PC-9 (cell line): ENCODE measurements around the gene RS1. TPM values are rescaled to one million over a fixed set of nuclear protein-coding genes. Genes with fewer than 3 reads are reported as not detected.

Experiments used
- BruUV-seq: library from RNA; stranded (reverse); fragments of 400-500 nt; replicated peaks from 2 replicates; lab custom pipeline; 2021; lab: Mats Ljungman, UMichigan
- CTCF ChIA-PET: fragments of 300-600 bp; sonication (Branson Sonifier 250); formaldehyde crosslinking; loops from one replicate; lab custom pipeline; 2022; ENCODE audit warnings: antibody characterized with exemption; lab: Charles Lee
- POLR2A ChIA-PET: fragments of 300-600 bp; sonication (Branson Sonifier 250); formaldehyde crosslinking; loops from one replicate; lab custom pipeline; 2022; ENCODE audit warnings: antibody characterized with exemption; ENCODE audit not compliant: unreplicated experiment; lab: Charles Lee
- DNase-seq, 2 experiments: peaks; one replicate each; pipeline versions ENCODE4 v3.0.0 to v3.0.0-alpha.2; 2015 to 2022; ENCODE audit warnings: mixed read lengths in 1 of 2
- H2AFZ ChIP-seq: fragments of 200-600 bp; sonication (generic); 2 replicates; pipeline ENCODE4 v1.8.1; 2017; ENCODE audit warnings: antibody characterized with exemption
- H3F3A ChIP-seq: fragments of 200-600 bp; sonication (generic); 2 replicates; pipeline ENCODE4 v1.8.1; 2017; ENCODE audit warnings: antibody characterized with exemption, mild to moderate bottlenecking, low read depth; ENCODE audit not compliant: insufficient read depth
- H3K27ac ChIP-seq: fragments of 200-600 bp; sonication (generic); 2 replicates; pipeline ENCODE4 v1.6.1; 2016; ENCODE audit warnings: mixed run types
- H3K27me3 ChIP-seq: fragments of 200-600 bp; sonication (generic); 2 replicates; pipeline ENCODE4 v1.6.1; 2016; ENCODE audit warnings: low read depth, mixed run types; ENCODE audit not compliant: insufficient read depth
- H3K36me3 ChIP-seq: fragments of 200-600 bp; sonication (generic); 2 replicates; pipeline ENCODE4 v1.6.1; 2016; ENCODE audit warnings: low read depth, mixed run types
- H3K4me1 ChIP-seq: fragments of 200-600 bp; sonication (generic); replicated peaks from 2 replicates; pipeline ENCODE4 v1.6.1; 2016; ENCODE audit warnings: mixed run types; ENCODE audit not compliant: insufficient read depth
- H3K4me2 ChIP-seq: fragments of 200-600 bp; sonication (generic); 2 replicates; pipeline ENCODE4 v1.6.1; 2017; ENCODE audit warnings: mixed run types
- H3K4me3 ChIP-seq: fragments of 200-600 bp; sonication (generic); 2 replicates; pipeline ENCODE4 v1.6.1; 2016; ENCODE audit warnings: mixed run types
- H3K79me2 ChIP-seq: fragments of 200-600 bp; sonication (generic); 2 replicates; pipeline ENCODE4 v1.6.1; 2017; ENCODE audit warnings: low read depth, mixed run types
- H3K9me2 ChIP-seq: fragments of 200-600 bp; sonication (generic); 2 replicates; pipeline ENCODE4 v1.8.1; 2017; ENCODE audit warnings: mild to moderate bottlenecking; ENCODE audit not compliant: insufficient read depth
- H3K9me3 ChIP-seq: fragments of 200-600 bp; sonication (generic); 2 replicates; pipeline ENCODE4 v1.8.1; 2016; ENCODE audit warnings: low read depth; ENCODE audit not compliant: insufficient read depth
- H4K20me1 ChIP-seq: fragments of 200-600 bp; sonication (generic); 2 replicates; pipeline ENCODE4 v1.8.1; 2017; ENCODE audit not compliant: insufficient read depth
- EZH2 ChIP-seq: fragments of 200-600 bp; sonication (generic); IDR thresholded peaks from 2 replicates; pipeline ENCODE4 v1.8.0; 2017; ENCODE audit warnings: antibody characterized with exemption, low read depth
- intact Hi-C: fragments of 100-400 bp; cut with micrococcal nuclease; formaldehyde crosslinking; loops from one replicate; pipeline ENCODE4 v1.10.0; 2022; ENCODE audit not compliant: unreplicated experiment
- total RNA-seq: library from RNA; stranded (reverse); gene quantifications from 2 replicates; pipeline ENCODE4 v1.2.3, GENCODE V29; 2021
- TF ChIP-seq, protein P1 (sequence below): fragments of 200-600 bp; sonication (generic); conservative IDR thresholded peaks from 2 replicates; pipeline ENCODE4 v1.6.1; 2017; ENCODE audit warnings: mixed run types, antibody characterized with exemption, mild to moderate bottlenecking, moderate library complexity

Gene RS1
- total RNA-seq, 1 experiment from 2014 or later: not detected

DNA sequence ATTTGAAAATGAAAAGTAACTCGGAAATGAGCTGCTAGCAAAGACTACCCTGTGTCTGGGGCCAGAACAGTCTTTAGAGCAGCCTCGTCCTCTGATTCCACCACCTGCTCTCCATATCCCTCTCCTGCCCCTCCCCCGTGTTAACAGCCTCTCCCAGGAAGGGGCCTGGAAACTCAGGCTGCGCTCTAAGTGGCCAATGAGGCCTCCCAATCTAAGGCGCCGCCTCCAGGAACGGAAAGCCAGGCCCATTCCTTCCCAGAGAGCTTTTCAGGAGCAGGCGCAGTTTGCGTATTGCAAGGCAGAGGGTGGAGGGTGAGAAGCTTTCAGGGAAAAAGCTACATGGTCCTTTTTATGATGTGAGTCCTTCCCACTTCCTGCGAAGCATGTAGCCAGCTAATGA lies 31.2 kb downstream of the RS1 start:
- TF ChIP-seq, protein P1, sequence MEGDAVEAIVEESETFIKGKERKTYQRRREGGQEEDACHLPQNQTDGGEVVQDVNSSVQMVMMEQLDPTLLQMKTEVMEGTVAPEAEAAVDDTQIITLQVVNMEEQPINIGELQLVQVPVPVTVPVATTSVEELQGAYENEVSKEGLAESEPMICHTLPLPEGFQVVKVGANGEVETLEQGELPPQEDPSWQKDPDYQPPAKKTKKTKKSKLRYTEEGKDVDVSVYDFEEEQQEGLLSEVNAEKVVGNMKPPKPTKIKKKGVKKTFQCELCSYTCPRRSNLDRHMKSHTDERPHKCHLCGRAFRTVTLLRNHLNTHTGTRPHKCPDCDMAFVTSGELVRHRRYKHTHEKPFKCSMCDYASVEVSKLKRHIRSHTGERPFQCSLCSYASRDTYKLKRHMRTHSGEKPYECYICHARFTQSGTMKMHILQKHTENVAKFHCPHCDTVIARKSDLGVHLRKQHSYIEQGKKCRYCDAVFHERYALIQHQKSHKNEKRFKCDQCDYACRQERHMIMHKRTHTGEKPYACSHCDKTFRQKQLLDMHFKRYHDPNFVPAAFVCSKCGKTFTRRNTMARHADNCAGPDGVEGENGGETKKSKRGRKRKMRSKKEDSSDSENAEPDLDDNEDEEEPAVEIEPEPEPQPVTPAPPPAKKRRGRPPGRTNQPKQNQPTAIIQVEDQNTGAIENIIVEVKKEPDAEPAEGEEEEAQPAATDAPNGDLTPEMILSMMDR: no peak
- TF ChIP-seq EZH2: no peak
- H3K27ac ChIP-seq: no peak overlapping the region
- POLR2A ChIA-PET: no interaction called here
- no peaks in the 10 kb centered on the region for H3K79me2 ChIP-seq
- H3K27me3 ChIP-seq: no peaks in the 10 kb centered on the region
- H3K36me3 ChIP-seq: no peaks in the 10 kb centered on the region
- H4K20me1 ChIP-seq: no peaks in the 10 kb centered on the region
- H3K4me1 ChIP-seq: no peaks in the 10 kb centered on the region
- CTCF ChIA-PET: no interaction called here
- no peak overlapping the region for H3K4me2 ChIP-seq
- DNase-seq: no peak
- H3F3A ChIP-seq: no peaks in the 10 kb centered on the region
- BruUV-seq: no TSS peak
- intact Hi-C loops: no loop called here
- no peak overlapping the region for H3K4me3 ChIP-seq
- no peak overlapping the region for H2AFZ ChIP-seq
- H3K9me2 ChIP-seq: no peaks in the 10 kb centered on the region
- no peaks in the 10 kb centered on the region for H3K9me3 ChIP-seq

DNA sequence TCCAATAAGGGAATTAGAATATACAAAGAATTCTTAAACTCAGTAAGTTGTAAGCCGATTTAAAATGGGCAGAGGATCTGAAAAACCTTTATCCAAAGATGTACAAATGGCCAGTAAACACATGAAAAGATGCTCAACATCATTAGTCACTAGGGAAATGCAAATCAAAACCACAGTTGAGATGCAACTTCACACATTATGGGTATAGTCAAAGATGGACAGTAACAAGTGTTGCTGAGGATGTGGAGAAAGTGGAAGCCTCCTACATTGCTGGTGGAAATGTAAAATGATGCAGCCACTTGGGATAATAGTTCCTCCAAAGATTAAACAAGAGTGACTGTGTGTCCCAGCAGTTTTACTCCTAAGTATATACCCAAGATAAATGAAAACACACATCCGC lies 32.6 kb downstream of the RS1 start:
- no TSS peak for BruUV-seq
- no peak for DNase-seq

DNA sequence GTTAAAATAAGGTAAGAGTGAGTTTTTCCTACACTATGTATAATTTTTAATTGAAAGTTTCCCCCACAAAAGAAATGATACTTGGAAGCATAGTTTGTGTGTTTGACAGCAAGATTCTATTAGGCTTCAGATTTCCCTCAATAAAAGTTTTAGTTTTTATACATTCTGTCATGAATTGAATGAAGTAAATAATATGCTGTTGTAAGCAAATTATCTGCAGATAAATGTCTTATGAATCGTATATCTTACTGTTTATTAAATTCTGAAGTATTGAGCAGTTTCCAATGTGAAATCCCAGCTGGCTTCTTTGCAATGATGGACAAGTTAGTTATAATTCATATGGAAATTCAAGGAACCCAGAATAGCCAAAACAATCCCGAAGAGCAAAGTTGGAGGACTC lies 33.5 kb downstream of the RS1 start:
- no peaks in the 10 kb centered on the region for H4K20me1 ChIP-seq
- no peak for DNase-seq
- no peak overlapping the region for H3K4me3 ChIP-seq
- H3K27ac ChIP-seq: no peak overlapping the region
- TF ChIP-seq, protein P1: no peak
- no peak for TF ChIP-seq EZH2
- CTCF ChIA-PET: no interaction called here
- H3K4me1 ChIP-seq: no peaks in the 10 kb centered on the region
- intact Hi-C loops: no loop called here
- POLR2A ChIA-PET: no interaction called here
- no peaks in the 10 kb centered on the region for H3K36me3 ChIP-seq
- H2AFZ ChIP-seq: no peak overlapping the region
- BruUV-seq: no TSS peak
- H3F3A ChIP-seq: no peaks in the 10 kb centered on the region
- H3K9me2 ChIP-seq: no peaks in the 10 kb centered on the region
- no peak overlapping the region for H3K4me2 ChIP-seq
- H3K27me3 ChIP-seq: no peaks in the 10 kb centered on the region
- no peaks in the 10 kb centered on the region for H3K79me2 ChIP-seq
- no peaks in the 10 kb centered on the region for H3K9me3 ChIP-seq

More for the DNA sequence above, 32.6 kb downstream of the RS1 start:
- intact Hi-C loops: no loop called here
- no peaks in the 10 kb centered on the region for H3K36me3 ChIP-seq
- no peaks in the 10 kb centered on the region for H4K20me1 ChIP-seq
- no peaks in the 10 kb centered on the region for H3K27me3 ChIP-seq
- ChIA-PET CTCF (no interaction called here), POLR2A (no interaction called here)
- H3K4me3 ChIP-seq: no peak overlapping the region
- H3F3A ChIP-seq: no peaks in the 10 kb centered on the region
- H3K9me3 ChIP-seq: no peaks in the 10 kb centered on the region
- no peaks in the 10 kb centered on the region for H3K9me2 ChIP-seq
- TF ChIP-seq, protein P1: no peak
- TF ChIP-seq EZH2: no peak
- no peak overlapping the region for H3K4me2 ChIP-seq
- H3K79me2 ChIP-seq: no peaks in the 10 kb centered on the region
- no peak overlapping the region for H2AFZ ChIP-seq
- no peaks in the 10 kb centered on the region for H3K4me1 ChIP-seq
- no peak overlapping the region for H3K27ac ChIP-seq
